ENCODE data around the gene GIT2. TPM values are rescaled to one million over a fixed set of nuclear protein-coding genes. Genes with fewer than 3 reads are reported as not detected.

The GIT2 gene
- total RNA-seq, 8 experiments from 2014 or later: 15.5 to 52.4 (median 23.8) TPM

DNA sequence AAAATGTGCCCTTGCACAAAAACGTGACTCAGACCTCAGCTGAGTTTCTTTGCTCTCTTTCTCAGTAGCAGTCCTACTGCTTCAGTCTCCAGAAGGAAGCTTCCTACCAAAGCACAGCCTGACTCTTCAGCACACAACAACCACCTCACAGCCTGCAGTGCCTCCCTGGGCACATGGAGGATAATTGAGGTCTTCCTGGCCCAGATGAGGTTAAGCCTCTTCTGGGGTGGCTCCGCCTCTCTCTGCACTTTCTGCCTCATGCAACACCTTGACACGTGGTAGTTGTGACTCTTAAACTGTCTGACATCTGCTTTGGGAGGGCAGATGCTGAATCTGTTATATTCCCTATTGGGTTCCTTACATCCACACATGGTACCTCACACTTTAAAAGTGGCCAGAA lies 33.8 kb downstream of the GIT2 start:
- ATAC-seq (replicated peaks in 6 of 8): peak in 3 of 8 experiments; percentile 20 to 66 (median 23)
- no peak overlapping the region for H3K27ac ChIP-seq
- no peak overlapping the region for H3K4me3 ChIP-seq
- WGBS, 10 experiments: 0 to 86% (median 53%) methylated on average over 1 to 3 of the region's 3 CpGs; no CpG with 5 or more reads in 6 of the 10 experiments
- H3K4me1 ChIP-seq (replicated peaks in 1 of 2): no peaks in the 10 kb centered on the region
- in situ Hi-C loops (cut with MboI; ENCODE audit: low pct_unique_long_range_greater_than_20kb in 2 of 9, low sequenced_read_pairs in 9 of 9, unreplicated experiment in 9 of 9): no loop called here

- Histone ChIP-seq H3K27ac (no peak overlapping the region), H3K4me1 (replicated peaks in 1 of 2) (no peaks in the 10 kb centered on the region), H3K4me3 (no peak overlapping the region)
- in situ Hi-C loops (cut with MboI; ENCODE audit: low pct_unique_long_range_greater_than_20kb in 2 of 9, low sequenced_read_pairs in 9 of 9, unreplicated experiment in 9 of 9): no loop called here
- ATAC-seq (replicated peaks in 6 of 8): peak in 1 of 8 experiments; percentile 15
- WGBS, 10 experiments: 45 to 100% (median 91%) methylated on average over 1 to 6 of the region's 6 CpGs
Observed at GRCh38 chr12:109961612-109962011, 34.6 kb downstream of the GIT2 start.

- Histone ChIP-seq H3K4me1 (replicated peaks in 1 of 2) (no peaks in the 10 kb centered on the region), H3K4me3 (no peak overlapping the region), H3K27ac (no peak overlapping the region)
- 75 to 95% (median 89%) methylated on average over 4 to 14 of the region's 14 CpGs; no CpG with 5 or more reads in 3 of the 10 experiments for whole genome bisulfite sequencing, 10 experiments
- peak in 2 of 8 experiments; percentile 62 to 85 for ATAC-seq (replicated peaks in 6 of 8)
- in situ Hi-C loops (cut with MboI; ENCODE audit: low pct_unique_long_range_greater_than_20kb in 2 of 9, low sequenced_read_pairs in 9 of 9, unreplicated experiment in 9 of 9): no loop called here
Observed at GRCh38 chr12:109961201-109961600, 35.0 kb downstream of the GIT2 start.

- in situ Hi-C loops (cut with MboI; ENCODE audit: low pct_unique_long_range_greater_than_20kb in 2 of 9, low sequenced_read_pairs in 9 of 9, unreplicated experiment in 9 of 9): no loop called here
- no peak overlapping the region for H3K4me3 ChIP-seq
- H3K4me1 ChIP-seq (replicated peaks in 1 of 2): no peaks in the 10 kb centered on the region
- H3K27ac ChIP-seq: no peak overlapping the region
- ATAC-seq (replicated peaks in 6 of 8): no peak
- WGBS, 10 experiments: 86 to 100% (median 95%) methylated on average over 2 to 8 of the region's 8 CpGs; no CpG with 5 or more reads in 2 of the 10 experiments
Observed at GRCh38 chr12:109959411-109960093, 36.6 kb downstream of the GIT2 start.

GRCh38 chr12:109958374-109958773 lies 37.8 kb downstream of the GIT2 start:
- in situ Hi-C loops (cut with MboI; ENCODE audit: low pct_unique_long_range_greater_than_20kb in 2 of 9, low sequenced_read_pairs in 9 of 9, unreplicated experiment in 9 of 9): no loop called here
- no peak overlapping the region for H3K4me3 ChIP-seq
- no peak overlapping the region for H3K27ac ChIP-seq
- 83 to 100% (median 99%) methylated on average over 2 to 7 of the region's 7 CpGs; no CpG with 5 or more reads in 5 of the 10 experiments for WGBS, 10 experiments
- no peaks in the 10 kb centered on the region for H3K4me1 ChIP-seq (replicated peaks in 1 of 2)
- ATAC-seq (replicated peaks in 6 of 8): no peak

- in situ Hi-C loops (cut with MboI; ENCODE audit: low pct_unique_long_range_greater_than_20kb in 2 of 9, low sequenced_read_pairs in 9 of 9, unreplicated experiment in 9 of 9): no loop called here
- H3K4me1 ChIP-seq (replicated peaks in 1 of 2): peaks cover 0 to 6% of the 10 kb centered on the region in 2 donors
- WGBS, 10 experiments: 78 to 100% (median 93%) methylated on average over 1 to 4 of the region's 5 CpGs; no CpG with 5 or more reads in 3 of the 10 experiments
- ATAC-seq (replicated peaks in 6 of 8): no peak
- no peak overlapping the region for H3K4me3 ChIP-seq
- no peak overlapping the region for H3K27ac ChIP-seq
Observed at GRCh38 chr12:109953656-109954055, 42.5 kb downstream of the GIT2 start.

GRCh38 chr12:109952873-109953272 lies 43.3 kb downstream of the GIT2 start:
- peaks cover 0 to 9% of the 10 kb centered on the region in 2 donors for H3K4me1 ChIP-seq (replicated peaks in 1 of 2)
- no peak overlapping the region for H3K27ac ChIP-seq
- in situ Hi-C loops (cut with MboI; ENCODE audit: low pct_unique_long_range_greater_than_20kb in 2 of 9, low sequenced_read_pairs in 9 of 9, unreplicated experiment in 9 of 9): no loop called here
- WGBS, 10 experiments: 80 to 100% (median 96%) methylated on average over 4 to 8 of the region's 8 CpGs; no CpG with 5 or more reads in 2 of the 10 experiments
- no peak for ATAC-seq (replicated peaks in 6 of 8)
- no peak overlapping the region for H3K4me3 ChIP-seq

DNA sequence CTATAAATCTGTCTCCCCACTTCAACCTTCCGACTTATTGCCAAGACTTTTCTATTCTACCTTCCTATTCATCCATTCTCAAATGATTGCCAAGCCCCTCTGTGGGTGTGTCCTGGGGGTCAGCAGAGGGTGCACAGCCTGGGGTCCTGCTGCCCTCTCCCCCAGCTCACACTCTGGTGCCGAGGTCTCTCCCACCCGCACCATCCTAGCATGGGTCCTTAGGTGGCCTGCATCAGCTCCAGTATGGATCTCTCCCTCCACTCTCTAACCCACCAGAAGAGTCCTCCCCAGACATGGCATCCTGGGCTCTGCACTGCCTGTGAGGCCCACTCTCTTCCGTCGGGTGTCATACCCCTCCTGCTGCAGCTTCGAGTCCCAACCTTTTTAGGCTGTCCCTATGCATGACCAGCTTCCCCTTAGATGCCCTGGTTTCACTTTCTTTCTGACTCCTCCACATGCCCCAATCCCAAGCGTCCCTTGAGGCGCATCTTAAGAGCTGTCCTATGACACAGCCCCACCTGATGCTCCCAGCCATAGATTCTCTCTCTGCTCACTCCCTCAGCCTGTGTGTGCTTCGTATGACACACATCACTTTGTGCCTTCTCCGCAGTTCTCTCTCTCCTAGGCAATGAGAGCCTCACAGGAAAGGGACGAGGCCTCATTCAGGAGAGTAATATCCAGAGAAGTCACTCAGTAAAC lies 43.9 kb downstream of the GIT2 start:
- WGBS, 10 experiments: 75 to 100% (median 97%) methylated on average over 1 to 9 of the region's 11 CpGs
- Histone ChIP-seq H3K4me1 (replicated peaks in 1 of 2) (peaks cover 0 to 14% of the 10 kb centered on the region in 2 donors), H3K27ac (no peak overlapping the region), H3K4me3 (no peak overlapping the region)
- peak in 2 of 8 experiments; percentile 8 to 16 for ATAC-seq (replicated peaks in 6 of 8)
- in situ Hi-C loops (cut with MboI; ENCODE audit: low pct_unique_long_range_greater_than_20kb in 2 of 9, low sequenced_read_pairs in 9 of 9, unreplicated experiment in 9 of 9): no loop called here

DNA sequence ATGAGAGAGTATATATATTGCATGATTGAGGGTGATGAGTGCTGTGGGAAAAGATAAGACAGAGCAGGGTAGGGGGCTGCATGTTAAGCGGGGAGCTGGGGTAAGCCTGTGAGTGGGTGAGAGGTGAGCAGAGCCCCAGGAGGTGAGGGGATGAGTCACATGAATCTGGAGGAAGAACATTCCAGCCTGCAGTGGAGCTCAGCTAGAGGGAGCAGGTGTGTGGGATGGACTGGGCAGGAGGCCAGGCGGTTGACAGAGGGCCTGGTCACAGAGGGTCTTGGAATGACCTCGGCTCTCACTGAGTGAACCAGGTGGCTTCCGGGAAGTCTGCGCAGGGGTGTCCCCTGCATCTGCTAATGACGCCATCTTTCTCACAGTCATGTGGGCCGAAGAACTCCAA lies 44.4 kb downstream of the GIT2 start:
- 43 to 100% (median 85%) methylated on average over 1 to 6 of the region's 7 CpGs; no CpG with 5 or more reads in 6 of the 10 experiments for WGBS, 10 experiments
- ATAC-seq (replicated peaks in 6 of 8): peak in 7 of 8 experiments; percentile 15 to 94 (median 47)
- H3K27ac ChIP-seq: no peak overlapping the region
- in situ Hi-C loops (cut with MboI; ENCODE audit: low pct_unique_long_range_greater_than_20kb in 2 of 9, low sequenced_read_pairs in 9 of 9, unreplicated experiment in 9 of 9): no loop called here
- H3K4me1 ChIP-seq (replicated peaks in 1 of 2): peaks cover 0 to 20% of the 10 kb centered on the region in 2 donors
- no peak overlapping the region for H3K4me3 ChIP-seq

DNA sequence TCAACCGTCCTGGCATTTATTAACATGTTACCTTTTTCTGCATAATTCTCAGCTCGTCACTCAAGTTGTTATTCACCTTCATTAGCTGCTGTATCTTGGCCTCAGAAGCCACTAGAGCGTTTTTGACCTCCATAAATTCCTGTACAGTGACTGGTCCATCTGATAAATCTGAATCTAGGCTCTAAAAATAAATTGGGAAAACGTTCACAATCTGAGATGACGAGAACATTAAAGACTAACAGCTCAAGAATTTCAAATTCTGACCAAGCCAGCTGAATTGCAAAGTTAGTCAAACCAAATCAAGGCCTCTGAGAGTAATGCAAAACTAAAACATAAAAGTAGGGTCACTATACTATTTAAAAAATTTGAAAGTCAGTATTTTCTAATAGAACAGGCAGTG lies 45.0 kb downstream of the GIT2 start:
- H3K4me1 ChIP-seq (replicated peaks in 1 of 2): peaks cover 0 to 22% of the 10 kb centered on the region in 2 donors
- no peak overlapping the region for H3K4me3 ChIP-seq
- H3K27ac ChIP-seq: no peak overlapping the region
- in situ Hi-C loops (cut with MboI; ENCODE audit: low pct_unique_long_range_greater_than_20kb in 2 of 9, low sequenced_read_pairs in 9 of 9, unreplicated experiment in 9 of 9): no loop called here
- ATAC-seq (replicated peaks in 6 of 8): peak in 2 of 8 experiments; percentile 47 to 65
- 10 to 100% (median 72%) methylated on average over 2 to 5 of the region's 5 CpGs for WGBS, 10 experiments

DNA sequence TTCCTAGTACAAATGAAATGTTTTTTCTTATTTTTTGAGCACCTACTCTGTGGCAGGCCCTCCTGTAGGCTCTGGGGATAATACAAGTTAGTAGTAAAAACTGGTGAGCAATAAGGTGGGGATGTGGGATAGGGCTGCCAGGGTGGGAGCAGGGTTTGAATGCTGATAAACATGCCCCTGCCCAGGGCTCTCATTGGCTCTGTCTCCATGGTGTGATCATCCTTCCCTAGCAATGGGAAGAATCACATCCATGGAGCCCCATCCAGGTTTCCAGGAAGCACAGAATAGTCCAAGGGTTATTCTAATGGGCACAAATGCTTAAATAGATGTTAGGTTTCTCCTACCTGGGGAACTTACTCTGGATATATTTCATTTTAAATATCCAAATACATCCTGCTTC lies 45.5 kb downstream of the GIT2 start:
- H3K27ac ChIP-seq: no peak overlapping the region
- peaks cover 0 to 22% of the 10 kb centered on the region in 2 donors for H3K4me1 ChIP-seq (replicated peaks in 1 of 2)
- no peak for ATAC-seq (replicated peaks in 6 of 8)
- H3K4me3 ChIP-seq: no peak overlapping the region
- in situ Hi-C loops (cut with MboI; ENCODE audit: low pct_unique_long_range_greater_than_20kb in 2 of 9, low sequenced_read_pairs in 9 of 9, unreplicated experiment in 9 of 9): no loop called here

GRCh38 chr12:109949089-109949488 lies 47.1 kb downstream of the GIT2 start:
- 0 to 69% (median 33%) methylated on average over 1 of the region's 1 CpG; no CpG with 5 or more reads in 5 of the 10 experiments for WGBS, 10 experiments
- Histone ChIP-seq H3K4me1 (replicated peaks in 1 of 2) (peaks cover 9 to 34% of the 10 kb centered on the region in 2 donors), H3K27ac (no peak overlapping the region), H3K4me3 (no peak overlapping the region)
- peak in 5 of 8 experiments; percentile 33 to 69 (median 52) for ATAC-seq (replicated peaks in 6 of 8)
- in situ Hi-C loops (cut with MboI; ENCODE audit: low pct_unique_long_range_greater_than_20kb in 2 of 9, low sequenced_read_pairs in 9 of 9, unreplicated experiment in 9 of 9): no loop called here

DNA sequence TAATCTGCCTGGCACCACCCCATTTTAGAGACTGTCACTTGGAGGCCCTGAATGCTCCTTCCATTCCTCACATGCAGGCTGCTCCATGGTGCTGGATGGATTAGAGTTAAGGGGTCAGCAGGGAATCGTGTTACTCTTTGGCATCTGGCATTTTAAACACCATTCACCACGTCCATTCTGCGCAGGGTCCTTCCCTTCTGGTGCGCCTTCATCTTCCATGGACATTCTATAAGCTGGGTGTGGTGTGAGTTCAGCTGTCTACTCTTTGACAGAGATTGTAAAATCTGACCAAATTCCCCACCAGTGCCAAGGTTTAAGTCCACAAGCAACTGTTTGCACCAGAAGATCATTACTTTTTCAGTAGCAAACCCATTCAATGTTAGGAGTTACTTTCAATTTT lies 47.8 kb downstream of the GIT2 start:
- in situ Hi-C loops (cut with MboI; ENCODE audit: low pct_unique_long_range_greater_than_20kb in 2 of 9, low sequenced_read_pairs in 9 of 9, unreplicated experiment in 9 of 9): no loop called here
- no peak overlapping the region for H3K27ac ChIP-seq
- WGBS, 10 experiments: 71 to 100% (median 86%) methylated on average over 1 to 4 of the region's 4 CpGs; no CpG with 5 or more reads in 3 of the 10 experiments
- no peak overlapping the region for H3K4me3 ChIP-seq
- no peak for ATAC-seq (replicated peaks in 6 of 8)
- H3K4me1 ChIP-seq (replicated peaks in 1 of 2): peaks cover 9 to 34% of the 10 kb centered on the region in 2 donors

Measured in motor neuron (in vitro differentiated cells).